HL-60 (cell line): ENCODE measurements around the gene TMEM174.
A peak's percentile ranks its signal among the peaks of the same experiment; 100 is the strongest.
"Not testable (repeated sequence)": the region's sequence is repeated elsewhere in the genome, so short reads cannot be mapped to it uniquely, and the experiment has no call there.

Source experiments
- DNase-seq, 2 experiments: peaks; one replicate each; pipeline ENCODE4 v3.0.0-alpha.2; 2010 to 2020; ENCODE audit warnings: low read depth in 1 of 2, low spot score in 1 of 2
- H3K27ac ChIP-seq: fragments of 250-450 bp; sonication (Bioruptor Pico); replicated peaks from 2 replicates; pipeline ENCODE4 v1.5.1; 2020; ENCODE audit warnings: mild to moderate bottlenecking, moderate library complexity
- H3K27me3 ChIP-seq: fragments of 250-450 bp; sonication (Bioruptor Pico); 2 replicates; pipeline ENCODE4 v1.5.1; 2021; ENCODE audit warnings: mild to moderate bottlenecking, moderate library complexity; ENCODE audit not compliant: insufficient read depth, poor library complexity, severe bottlenecking
- H3K4me3 ChIP-seq: replicated peaks from 2 replicates; pipeline ENCODE4 v1.5.1; 2011; ENCODE audit warnings: mild to moderate bottlenecking, control low read depth, low read length; ENCODE audit not compliant: insufficient read depth
- CTCF ChIP-seq: IDR thresholded peaks from one replicate; pipeline ENCODE4 v1.5.1; 2011; ENCODE audit warnings: low read length, control low read depth, inconsistent platforms; ENCODE audit not compliant: insufficient read depth
- GABPA ChIP-seq: IDR thresholded peaks from 2 replicates; pipeline ENCODE4 v1.6.1; 2012; ENCODE audit warnings: low read depth
- POLR2AphosphoS5 ChIP-seq: IDR thresholded peaks from 2 replicates; pipeline ENCODE4 v1.6.1; 2012; ENCODE audit warnings: low read depth
- REST ChIP-seq: IDR thresholded peaks from 2 replicates; pipeline ENCODE4 v1.6.1; 2012; ENCODE audit warnings: low read depth; ENCODE audit not compliant: insufficient replicate concordance
- SPI1 ChIP-seq: IDR thresholded peaks from 2 replicates; pipeline ENCODE4 v1.6.1; 2012; ENCODE audit warnings: low read depth, mild to moderate bottlenecking, borderline replicate concordance

The TMEM174 gene

GRCh38 chr5:73215531-73215890 lies 42.5 kb downstream of the TMEM174 start:
- Histone ChIP-seq H3K27ac (no peak overlapping the region), H3K4me3 (no peak overlapping the region), H3K27me3 (peaks cover 3% of the 10 kb centered on the region)
- no peak for DNase-seq
- TF ChIP-seq REST = no peak
- no peak for TF ChIP-seq GABPA
- TF ChIP-seq POLR2AphosphoS5 = no peak
- TF ChIP-seq CTCF = no peak

GRCh38 chr5:73215891-73216610 lies 43.1 kb downstream of the TMEM174 start:
- no peak for TF ChIP-seq CTCF
- no peak for TF ChIP-seq GABPA
- TF ChIP-seq REST = no peak
- no peak for TF ChIP-seq POLR2AphosphoS5
- TF ChIP-seq SPI1 = no peak

GRCh38 chr5:73218552-73219171 lies 45.7 kb downstream of the TMEM174 start:
- no peak for TF ChIP-seq REST
- no peak for TF ChIP-seq SPI1
- TF ChIP-seq CTCF = no peak
- no peak for TF ChIP-seq POLR2AphosphoS5
- no peak for TF ChIP-seq GABPA
- peaks cover 3% of the 10 kb centered on the region for H3K27me3 ChIP-seq

More at GRCh38 chr5:73215891-73216610, 43.1 kb downstream of the TMEM174 start:
- peak in 1 of 2 experiments; percentile 33 for DNase-seq
- Histone ChIP-seq H3K4me3 (no peak overlapping the region), H3K27me3 (peaks cover 3% of the 10 kb centered on the region), H3K27ac (no peak overlapping the region)

GRCh38 chr5:73219336-73219735 lies 46.3 kb downstream of the TMEM174 start:
- not testable (repeated sequence) for H3K27me3 ChIP-seq

More at GRCh38 chr5:73218552-73219171, 45.7 kb downstream of the TMEM174 start:
- Histone ChIP-seq H3K27ac (no peak overlapping the region), H3K4me3 (no peak overlapping the region)
- no peak for DNase-seq

More at GRCh38 chr5:73219336-73219735, 46.3 kb downstream of the TMEM174 start:
- not testable (repeated sequence) for H3K4me3 ChIP-seq, H3K27ac ChIP-seq, DNase-seq
